Sigmoid colon (tissue), 7 donors: ENCODE measurements around the gene PLK2. TPM values are rescaled to one million over a fixed set of nuclear protein-coding genes. Genes with fewer than 3 reads are reported as not detected.

ENCODE experiments used
- DNase-seq: peaks from one replicate; pipeline ENCODE4 v3.0.0-alpha.2; 2019
- H3K27ac ChIP-seq, 4 donors: fragments of 200-600 bp; sonication (generic); one replicate each; pipeline ENCODE4 v1.5.1; 2016 to 2019; ENCODE audit warnings: mild to moderate bottlenecking in 1 of 4
- H3K27me3 ChIP-seq, 3 donors: fragments of 200-600 bp; sonication (generic); one replicate each; pipeline ENCODE4 v1.5.1; 2019; ENCODE audit warnings: mild to moderate bottlenecking in 1 of 3
- H3K36me3 ChIP-seq, 4 donors: fragments of 200-600 bp; sonication (generic); one replicate each; pipeline ENCODE4 v1.5.1; 2016 to 2019
- H3K4me1 ChIP-seq, 4 donors: fragments of 200-600 bp; sonication (generic); one replicate each; pipeline ENCODE4 v1.5.1; 2017 to 2019
- H3K4me3 ChIP-seq, 4 donors: fragments of 200-600 bp; sonication (generic); one replicate each; pipeline ENCODE4 v1.5.1; 2017 to 2019; ENCODE audit warnings: mild to moderate bottlenecking in 2 of 4, moderate library complexity in 1 of 4
- H3K9me3 ChIP-seq, 4 donors: fragments of 200-600 bp in 3 of 4; sonication (generic) in 3 of 4; one replicate each; pipeline versions ENCODE4 v1.5.1 to v1.6.1; 2013 to 2019
- CTCF ChIP-seq, 4 experiments: fragments of 450-650 bp in 3 of 4; fragments of 200-600 bp in 1 of 4; IDR thresholded peaks; one replicate each; pipeline ENCODE4 v1.5.1; 2016 to 2019; ENCODE audit warnings: antibody characterized with exemption in 4 of 4, mild to moderate bottlenecking in 3 of 4, moderate library complexity in 2 of 4
- EP300 ChIP-seq, 4 donors: sonication (generic); formaldehyde crosslinking; IDR thresholded peaks; one replicate each; pipeline ENCODE4 v1.6.1; 2017; ENCODE audit warnings: antibody characterized with exemption in 4 of 4
- POLR2A ChIP-seq, 2 donors: fragments of 450-650 bp; IDR thresholded peaks; one replicate each; pipeline ENCODE4 v1.6.1; 2016; ENCODE audit warnings: antibody characterized with exemption in 2 of 2, mild to moderate bottlenecking in 2 of 2, moderate library complexity in 2 of 2
- POLR2AphosphoS5 ChIP-seq, 4 donors: sonication (generic); formaldehyde crosslinking; IDR thresholded peaks; one replicate each; pipeline ENCODE4 v1.6.1; 2017; ENCODE audit warnings: antibody characterized with exemption in 4 of 4
- WGBS, 2 donors: extraction: QIAGEN DNeasy Blood & Tissue Kit; methylation state at CpG; one replicate each; pipeline ENCODE4 v1.1.7; 2013; 5-methylcytosine and 5-hydroxymethylcytosine counted together
- intact Hi-C: fragments of 100-400 bp; cut with DNase I; formaldehyde crosslinking; loops from one replicate; pipeline ENCODE4 v1.15.1; 2023
- polyA plus RNA-seq, 3 donors: library from polyadenylated mRNA; stranded (reverse); fragments of 200-250 nt; gene quantifications; one replicate each; pipeline ENCODE4 v1.2.3, GENCODE V29; 2013
- total RNA-seq, 4 donors: library from RNA; depleted of rRNA; stranded (reverse); fragments of >200 nt; gene quantifications; one replicate each; pipeline ENCODE4 v1.1.0, GENCODE V29; 2016
- donor health status: healthy with polysubstance abuse.
- donor health status: Bipolar disorder and iron deficiency.
- donor health status: healthy.

The PLK2 gene
- total and polyA plus RNA-seq, 7 donors = 6.4 to 46.3 (median 19.3) TPM

DNA sequence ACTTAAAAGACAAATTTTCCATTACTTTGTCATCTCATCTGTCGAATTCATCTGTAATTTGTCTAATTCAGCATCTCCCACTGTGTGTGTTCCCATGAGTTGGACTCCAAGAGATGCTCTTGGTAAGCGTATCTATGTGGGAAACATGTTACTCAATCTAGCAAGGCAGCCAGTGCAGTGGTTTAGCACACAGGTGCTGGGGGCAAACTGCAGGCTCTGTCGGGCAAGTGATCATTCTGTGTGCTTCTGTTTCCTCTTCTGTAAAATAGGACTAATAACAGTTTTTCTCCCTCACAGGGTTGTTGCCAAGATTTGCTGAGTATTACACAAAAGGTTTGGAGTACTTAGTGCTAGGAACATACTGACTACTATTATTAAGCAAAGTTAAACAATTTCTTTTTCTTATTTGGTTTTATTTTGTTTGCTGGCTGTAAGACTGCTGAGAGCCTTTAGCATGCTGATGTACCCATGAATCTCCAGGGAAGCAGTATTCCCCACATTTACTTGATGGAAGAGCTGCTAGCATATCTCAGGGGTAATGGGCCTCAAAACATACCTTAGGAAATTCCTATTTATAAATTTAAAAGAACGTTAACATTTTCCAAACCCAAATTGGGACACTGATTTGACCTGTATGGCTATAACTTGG lies 30.6 kb upstream of the PLK2 start:
- Histone ChIP-seq H3K4me1 (no peaks in the 10 kb centered on the region), H3K36me3 (no peaks in the 10 kb centered on the region), H3K9me3 (no peaks in the 10 kb centered on the region), H3K27me3 (no peaks in the 10 kb centered on the region), H3K27ac (no peak overlapping the region), H3K4me3 (no peak overlapping the region)
- WGBS, 2 donors = 49 to 71% methylated on average over 4 of the region's 4 CpGs
- DNase-seq = no peak
- intact Hi-C loops = no loop called here
- no peak for TF ChIP-seq EP300 (IDR thresholded peaks at IDR 0.05)

DNA sequence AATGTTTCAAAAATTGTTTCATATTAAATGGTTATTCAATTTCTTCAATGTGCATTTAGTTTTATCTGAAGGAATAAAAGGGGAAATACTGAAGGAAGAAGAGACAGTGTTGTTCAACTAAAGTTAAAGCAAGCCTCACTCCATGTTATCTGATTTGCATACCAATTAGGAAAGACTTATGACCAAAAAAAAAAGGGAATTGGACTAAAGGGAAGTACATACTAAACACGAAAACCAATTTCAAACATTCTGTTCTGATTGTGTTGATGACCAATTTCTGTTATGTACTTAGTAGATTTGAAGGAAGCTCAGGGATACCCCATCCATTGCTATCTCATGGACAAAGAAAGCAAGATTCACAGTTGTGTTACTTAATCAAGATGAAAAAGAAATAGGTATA lies 26.4 kb upstream of the PLK2 start:
- DNase-seq = no peak
- WGBS, 2 donors = 54 to 68% methylated on average over 1 of the region's 1 CpG
- no peaks in the 10 kb centered on the region for H3K27me3 ChIP-seq
- TF ChIP-seq CTCF (IDR thresholded peaks at IDR 0.05) (no peak), EP300 (IDR thresholded peaks at IDR 0.05) (no peak), POLR2AphosphoS5 (IDR thresholded peaks at IDR 0.05) (no peak), POLR2A (IDR thresholded peaks at IDR 0.05) (no peak)
- no peaks in the 10 kb centered on the region for H3K4me1 ChIP-seq
- H3K27ac ChIP-seq = no peak overlapping the region
- H3K9me3 ChIP-seq = no peaks in the 10 kb centered on the region
- intact Hi-C loops = no loop called here
- H3K4me3 ChIP-seq = no peak overlapping the region
- no peaks in the 10 kb centered on the region for H3K36me3 ChIP-seq

DNA sequence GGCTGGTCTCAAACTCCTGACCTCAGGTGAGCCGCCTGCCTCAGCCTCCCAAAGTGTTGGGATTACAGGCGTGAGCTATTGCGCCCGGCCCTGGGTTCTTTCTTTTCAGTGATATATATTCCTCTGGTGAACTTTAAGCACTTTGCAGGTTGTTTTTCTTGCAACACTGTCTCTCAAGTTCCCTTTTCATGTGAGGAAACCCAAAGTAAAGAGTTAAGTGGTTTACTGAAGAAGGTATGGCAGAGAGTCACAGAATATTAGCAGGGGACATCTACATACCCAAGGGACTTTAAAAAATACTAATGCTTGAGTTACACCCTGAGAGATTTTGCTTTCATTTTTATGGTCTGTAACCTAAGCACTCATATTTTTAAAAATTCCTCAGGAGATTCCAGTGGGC lies 24.6 kb upstream of the PLK2 start:
- H3K27me3 ChIP-seq = no peaks in the 10 kb centered on the region
- no peaks in the 10 kb centered on the region for H3K4me1 ChIP-seq
- 86% methylated on average over 4 of the region's 4 CpGs for WGBS, 2 donors
- intact Hi-C loops = no loop called here
- H3K36me3 ChIP-seq = no peaks in the 10 kb centered on the region
- no peak overlapping the region for H3K4me3 ChIP-seq
- no peak for DNase-seq
- no peaks in the 10 kb centered on the region for H3K9me3 ChIP-seq
- H3K27ac ChIP-seq = no peak overlapping the region
- no peak for TF ChIP-seq CTCF (IDR thresholded peaks at IDR 0.05)
- TF ChIP-seq POLR2AphosphoS5 (IDR thresholded peaks at IDR 0.05) = no peak
- no peak for TF ChIP-seq POLR2A (IDR thresholded peaks at IDR 0.05)
- no peak for TF ChIP-seq EP300 (IDR thresholded peaks at IDR 0.05)

DNA sequence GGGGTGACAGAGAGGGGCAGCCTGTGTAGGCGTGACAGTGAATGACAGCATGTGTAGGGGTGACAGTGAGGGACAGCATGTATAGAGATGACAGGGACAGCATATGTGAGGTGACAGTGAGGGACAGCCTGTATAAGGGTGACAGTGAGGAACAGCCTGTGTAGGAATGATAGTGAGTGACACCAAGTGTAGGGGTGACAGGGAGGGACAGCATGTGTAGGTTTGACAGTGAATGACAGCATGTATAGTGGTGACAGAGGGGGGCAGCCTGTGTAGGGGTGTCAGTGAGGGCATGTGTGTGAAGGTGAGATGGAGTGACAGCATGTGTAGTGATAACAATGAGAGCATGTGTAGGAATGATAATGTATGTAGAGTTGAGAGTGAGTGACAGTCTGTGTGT lies 22.6 kb upstream of the PLK2 start:
- Histone ChIP-seq H3K4me1 (no peaks in the 10 kb centered on the region), H3K27me3 (no peaks in the 10 kb centered on the region), H3K9me3 (no peaks in the 10 kb centered on the region), H3K27ac (no peak overlapping the region), H3K36me3 (no peaks in the 10 kb centered on the region), H3K4me3 (no peak overlapping the region)
- intact Hi-C loops = no loop called here
- TF ChIP-seq CTCF (IDR thresholded peaks at IDR 0.05) (no peak), POLR2A (IDR thresholded peaks at IDR 0.05) (no peak), EP300 (IDR thresholded peaks at IDR 0.05) (no peak), POLR2AphosphoS5 (IDR thresholded peaks at IDR 0.05) (no peak)
- 85 to 88% methylated on average over 1 of the region's 1 CpG for WGBS, 2 donors
- no peak for DNase-seq

- Histone ChIP-seq H3K27me3 (no peaks in the 10 kb centered on the region), H3K27ac (no peak overlapping the region), H3K36me3 (no peaks in the 10 kb centered on the region), H3K4me1 (no peaks in the 10 kb centered on the region), H3K4me3 (no peak overlapping the region), H3K9me3 (no peaks in the 10 kb centered on the region)
- 82 to 90% methylated on average over 6 of the region's 6 CpGs for WGBS, 2 donors
- intact Hi-C loops = no loop called here
- no peak for DNase-seq
- no peak for TF ChIP-seq EP300 (IDR thresholded peaks at IDR 0.05)
- no peak for TF ChIP-seq CTCF (IDR thresholded peaks at IDR 0.05)
- TF ChIP-seq POLR2AphosphoS5 (IDR thresholded peaks at IDR 0.05) = no peak
Measured at GRCh38 chr5:58481828-58482227, 21.9 kb upstream of the PLK2 start.
